Cortex of kidney (tissue), 1 donor: ENCODE measurements around the gene IZUMO1.

ENCODE experiments used
- DNase-seq: peaks from one replicate; lab custom pipeline; 2025; lab: John Stamatoyannopoulos, UW

The IZUMO1 gene

GRCh38 chr19:48757089-48757675 is 10.5 kb upstream of the IZUMO1 start:
- DNase-seq = no peak

- no peak for DNase-seq
Measured at GRCh38 chr19:48756686-48757085, 10.0 kb upstream of the IZUMO1 start.

GRCh38 chr19:48756212-48756611 is 9.5 kb upstream of the IZUMO1 start:
- DNase-seq = no peak

GRCh38 chr19:48755787-48756186 is 9.1 kb upstream of the IZUMO1 start:
- no peak for DNase-seq

- DNase-seq = no peak
Measured at GRCh38 chr19:48755084-48755641, 8.5 kb upstream of the IZUMO1 start, which contains the start of gene FGF21. TSS of gene FGF21 (plus strand) at chr19:48755524. CDS start at chr19:48756237, 713 bp downstream.

GRCh38 chr19:48752496-48753365 is 6.0 kb upstream of the IZUMO1 start, which contains the start of gene FUT1:
TSS of gene FUT1 (minus strand) at chr19:48752641. CDS start at chr19:48751281, 1,360 bp downstream.
- DNase-seq = no peak

GRCh38 chr19:48751845-48752495 is 5.3 kb upstream of the IZUMO1 start:
- DNase-seq = no peak

GRCh38 chr19:48750771-48751504 is 4.2 kb upstream of the IZUMO1 start:
- no peak for DNase-seq

- no peak for DNase-seq
Measured at GRCh38 chr19:48750351-48750750, 3.6 kb upstream of the IZUMO1 start.

- DNase-seq = no peak
Measured at GRCh38 chr19:48749571-48750198, 3.0 kb upstream of the IZUMO1 start.

- no peak for DNase-seq
Measured at GRCh38 chr19:48746110-48746509, 599 bp downstream of the IZUMO1 start.

GRCh38 chr19:48745208-48745995 is 1.3 kb downstream of the IZUMO1 start:
- DNase-seq = no peak

GRCh38 chr19:48742096-48742495 is 4.6 kb downstream of the IZUMO1 start:
- DNase-seq = no peak

- DNase-seq = no peak
Measured at GRCh38 chr19:48741129-48741999, 5.3 kb downstream of the IZUMO1 start.

GRCh38 chr19:48740164-48740972 is 6.3 kb downstream of the IZUMO1 start, which contains the start of gene RASIP1:
TSS of gene RASIP1 (minus strand) at chr19:48740610. CDS start at chr19:48740282, 328 bp downstream.
- no peak for DNase-seq

- DNase-seq = no peak
Measured at GRCh38 chr19:48739404-48740163, 7.1 kb downstream of the IZUMO1 start.

GRCh38 chr19:48738557-48739403 is 7.9 kb downstream of the IZUMO1 start:
- DNase-seq = peak; percentile 74
